Activated T-cell treated with anti-CD3 and anti-CD28 coated beads, Interleukin-2, amount 50 U/mL, for 4 hours (primary cell): Measurements from ENCODE around the gene ARHGAP27. TPM values are rescaled to one million over a fixed set of nuclear protein-coding genes. Genes with fewer than 3 reads are reported as not detected.
"Not testable (repeated sequence)": the region's sequence is repeated elsewhere in the genome, so short reads cannot be mapped to it uniquely, and the experiment has no call there.

Source experiments
- ATAC-seq, 2 donors: fragments of 200-7000 bp; cut with Tn5 transposase; one replicate each; pipeline ENCODE4 v1.10.0; 2021
- DNase-seq: peaks from one replicate; pipeline ENCODE4 v3.0.0-alpha.2; 2020
- H3K27me3 Mint-ChIP-seq: one replicate; pipeline ENCODE4 v1.8.0; 2021; ENCODE audit warnings: low read depth, mixed read lengths
- H3K36me3 Mint-ChIP-seq: one replicate; pipeline ENCODE4 v1.8.0; 2022; ENCODE audit warnings: mixed read lengths; ENCODE audit not compliant: insufficient read depth
- H3K4me1 Mint-ChIP-seq: one replicate; pipeline ENCODE4 v1.8.0; 2021; ENCODE audit warnings: low read depth, mixed read lengths
- H3K4me3 Mint-ChIP-seq: one replicate; pipeline ENCODE4 v1.8.0; 2021; ENCODE audit warnings: mild to moderate bottlenecking, moderate library complexity, mixed read lengths
- H3K9me3 Mint-ChIP-seq: one replicate; pipeline ENCODE4 v1.8.0; 2021; ENCODE audit warnings: mixed read lengths
- total RNA-seq, 3 donors: library from RNA; stranded (reverse); gene quantifications; one replicate each; pipeline ENCODE4 v1.2.1, GENCODE V29; 2021

The ARHGAP27 gene
- total RNA-seq, 3 donors from 2014 or later: 39.8 to 46.0 (median 44.2) TPM

- H3K9me3 Mint-ChIP-seq, H3K27me3 Mint-ChIP-seq, DNase-seq, H3K4me3 Mint-ChIP-seq, ATAC-seq, H3K4me1 Mint-ChIP-seq: not testable (repeated sequence)
- peaks cover 22% of the 10 kb centered on the region for H3K36me3 Mint-ChIP-seq
Measured at GRCh38 chr17:45451660-45452059, 19.0 kb upstream of the ARHGAP27 start.

- no peak for DNase-seq
- Mint-ChIP-seq H3K4me3 (no peak overlapping the region), H3K9me3 (no peaks in the 10 kb centered on the region), H3K27me3 (no peaks in the 10 kb centered on the region), H3K36me3 (peaks cover 17% of the 10 kb centered on the region), H3K4me1 (peaks cover 3% of the 10 kb centered on the region)
- ATAC-seq: no peak
Measured at GRCh38 chr17:45451131-45451530, 18.5 kb upstream of the ARHGAP27 start.

GRCh38 chr17:45449708-45450329 lies 17.1 kb upstream of the ARHGAP27 start:
- H3K4me1 Mint-ChIP-seq, H3K27me3 Mint-ChIP-seq, ATAC-seq, DNase-seq, H3K4me3 Mint-ChIP-seq, H3K9me3 Mint-ChIP-seq: not testable (repeated sequence)
- peaks cover 19% of the 10 kb centered on the region for H3K36me3 Mint-ChIP-seq

- not testable (repeated sequence) for ATAC-seq, H3K4me3 Mint-ChIP-seq, H3K9me3 Mint-ChIP-seq, H3K4me1 Mint-ChIP-seq, H3K27me3 Mint-ChIP-seq, DNase-seq
- peaks cover 16% of the 10 kb centered on the region for H3K36me3 Mint-ChIP-seq
Measured at GRCh38 chr17:45449260-45449659, 16.6 kb upstream of the ARHGAP27 start.

GRCh38 chr17:45448483-45448882 lies 15.8 kb upstream of the ARHGAP27 start:
- not testable (repeated sequence) for H3K4me3 Mint-ChIP-seq, H3K27me3 Mint-ChIP-seq, DNase-seq, ATAC-seq, H3K9me3 Mint-ChIP-seq, H3K4me1 Mint-ChIP-seq
- H3K36me3 Mint-ChIP-seq: peaks cover 16% of the 10 kb centered on the region

GRCh38 chr17:45448066-45448465 lies 15.4 kb upstream of the ARHGAP27 start:
- H3K36me3 Mint-ChIP-seq: peaks cover 16% of the 10 kb centered on the region
- not testable (repeated sequence) for ATAC-seq, H3K4me1 Mint-ChIP-seq, H3K4me3 Mint-ChIP-seq, H3K27me3 Mint-ChIP-seq, DNase-seq, H3K9me3 Mint-ChIP-seq

- not testable (repeated sequence) for DNase-seq, H3K4me1 Mint-ChIP-seq, H3K9me3 Mint-ChIP-seq, ATAC-seq, H3K4me3 Mint-ChIP-seq, H3K27me3 Mint-ChIP-seq
- H3K36me3 Mint-ChIP-seq: peaks cover 13% of the 10 kb centered on the region
Measured at GRCh38 chr17:45447650-45448049, 15.0 kb upstream of the ARHGAP27 start.

- H3K27me3 Mint-ChIP-seq, H3K4me1 Mint-ChIP-seq, H3K4me3 Mint-ChIP-seq, ATAC-seq, DNase-seq, H3K9me3 Mint-ChIP-seq: not testable (repeated sequence)
- H3K36me3 Mint-ChIP-seq: peaks cover 13% of the 10 kb centered on the region
Measured at GRCh38 chr17:45446872-45447625, 14.4 kb upstream of the ARHGAP27 start.

GRCh38 chr17:45445901-45446743 lies 13.5 kb upstream of the ARHGAP27 start:
- H3K9me3 Mint-ChIP-seq, DNase-seq, H3K27me3 Mint-ChIP-seq: not testable (repeated sequence)
- H3K4me3 Mint-ChIP-seq: peak overlapping the region; percentile 21
- peaks cover 11% of the 10 kb centered on the region for H3K4me1 Mint-ChIP-seq
- ATAC-seq: peak; percentile 86 to 98
- peaks cover 13% of the 10 kb centered on the region for H3K36me3 Mint-ChIP-seq

GRCh38 chr17:45444856-45445820 lies 12.5 kb upstream of the ARHGAP27 start:
- not testable (repeated sequence) for DNase-seq, H3K9me3 Mint-ChIP-seq, H3K27me3 Mint-ChIP-seq, ATAC-seq, H3K4me3 Mint-ChIP-seq
- peaks cover 20% of the 10 kb centered on the region for H3K4me1 Mint-ChIP-seq
- H3K36me3 Mint-ChIP-seq: peaks cover 13% of the 10 kb centered on the region

- not testable (repeated sequence) for H3K4me3 Mint-ChIP-seq, ATAC-seq, H3K27me3 Mint-ChIP-seq, DNase-seq, H3K9me3 Mint-ChIP-seq
- Mint-ChIP-seq H3K36me3 (peaks cover 12% of the 10 kb centered on the region), H3K4me1 (peaks cover 20% of the 10 kb centered on the region)
Measured at GRCh38 chr17:45444301-45444700, 11.6 kb upstream of the ARHGAP27 start.

- peaks cover 20% of the 10 kb centered on the region for H3K4me1 Mint-ChIP-seq
- not testable (repeated sequence) for H3K9me3 Mint-ChIP-seq, H3K27me3 Mint-ChIP-seq, DNase-seq, H3K4me3 Mint-ChIP-seq, ATAC-seq
- peaks cover 15% of the 10 kb centered on the region for H3K36me3 Mint-ChIP-seq
Measured at GRCh38 chr17:45443371-45444260, 10.9 kb upstream of the ARHGAP27 start.
